Right cardiac atrium (tissue), 5 donors: ENCODE measurements around the gene IGF2R. TPM values are rescaled to one million over a fixed set of nuclear protein-coding genes. Genes with fewer than 3 reads are reported as not detected.

Source experiments
- ATAC-seq, 2 donors: fragments of 200-7000 bp; cut with Tn5 transposase; one replicate each; pipeline versions ENCODE4 v1.8.0 to v1.9.1; 2020; ENCODE audit warnings: moderate library complexity in 2 of 2, mild to moderate bottlenecking in 1 of 2
- DNase-seq, 3 donors: peaks; one replicate each; pipeline ENCODE4 v3.0.0-alpha.2; 2020
- H3K27ac ChIP-seq: one replicate; pipeline ENCODE4 v1.5.1; 2013; ENCODE audit warnings: mild to moderate bottlenecking, low read length, control low read depth, moderate library complexity
- H3K27me3 ChIP-seq: one replicate; pipeline ENCODE4 v1.6.1; 2013; ENCODE audit not compliant: control insufficient read depth, insufficient read depth
- H3K4me1 ChIP-seq: one replicate; pipeline ENCODE4 v1.6.1; 2013; ENCODE audit warnings: low read length; ENCODE audit not compliant: control insufficient read depth, insufficient read depth
- H3K4me3 ChIP-seq: one replicate; pipeline ENCODE4 v1.5.1; 2013; ENCODE audit warnings: low read length, control low read depth
- H3K9me3 ChIP-seq: one replicate; pipeline ENCODE4 v1.6.1; 2013; ENCODE audit warnings: low read length; ENCODE audit not compliant: control insufficient read depth
- WGBS: extraction: QIAGEN DNeasy Blood & Tissue Kit; methylation state at CpG from one replicate; pipeline ENCODE4 v1.1.7; 2013; 5-methylcytosine and 5-hydroxymethylcytosine counted together
- intact Hi-C, 4 donors: fragments of 100-400 bp; cut with DNase I; formaldehyde crosslinking; loops; one replicate each; pipeline versions ENCODE4 v1.11.0 to v1.14.0; 2022 to 2023
- polyA plus RNA-seq: library from polyadenylated mRNA; stranded (reverse); fragments of 200-250 nt; gene quantifications from one replicate; pipeline ENCODE4 v1.2.3, GENCODE V29; 2013
- total RNA-seq, 4 donors: library from RNA; stranded (reverse); fragmentation: NEBNext Ultra II Directional; extraction: Animal tissue kit (Norgen Biotek cat#: 25700); gene quantifications; one replicate each; pipeline ENCODE4 v1.2.1, GENCODE V29; 2021
- donor health status: healthy with polysubstance abuse.
- donor health status: DM: no; HTN: yes; CAD: no.
- donor health status: DM: no; HTN: no; CAD: no.
- donor health status: DM: no; HTN: yes; CAD: no; lungs with severe emphysema.
- donor health status: DM: yes; HTN: yes; CAD: no.

Gene IGF2R
- total and polyA plus RNA-seq, 5 donors = 19.6 to 48.9 (median 46.5) TPM

DNA sequence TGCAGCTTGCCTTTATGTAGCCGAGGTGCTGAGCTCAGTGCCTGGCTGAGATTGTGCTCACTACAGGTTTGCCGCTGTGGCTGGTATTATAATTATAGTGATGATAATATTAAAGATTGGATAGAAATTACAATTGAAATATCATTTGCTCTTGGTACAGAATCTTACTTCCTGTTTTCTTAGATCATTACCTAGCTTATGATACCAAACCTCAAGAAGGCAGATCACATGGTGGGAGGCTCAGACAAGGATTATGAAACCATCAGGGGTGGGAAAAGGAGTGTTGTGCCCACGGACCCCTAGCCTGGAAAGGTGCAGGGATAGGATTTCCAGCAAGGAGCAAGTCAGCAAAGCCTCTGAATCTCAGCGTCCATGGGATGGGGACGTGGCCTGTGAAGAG, 70.6 kb downstream of the IGF2R start:
- intact Hi-C loops = loop anchor here in 2 of 4 donors (10.0 kb wide), 2 partner anchors 65 to 75 kb away; partner anchors contain the start of gene IGF2R (in 1 of the 2)
- WGBS = 90% methylated on average over 5 of the region's 5 CpGs
- no peak overlapping the region for H3K4me3 ChIP-seq
- no peak overlapping the region for H3K27ac ChIP-seq
- H3K9me3 ChIP-seq = no peaks in the 10 kb centered on the region
- DNase-seq (no peak), ATAC-seq (no peak)
- peaks cover 8% of the 10 kb centered on the region for H3K4me1 ChIP-seq
- H3K27me3 ChIP-seq = no peaks in the 10 kb centered on the region

DNA sequence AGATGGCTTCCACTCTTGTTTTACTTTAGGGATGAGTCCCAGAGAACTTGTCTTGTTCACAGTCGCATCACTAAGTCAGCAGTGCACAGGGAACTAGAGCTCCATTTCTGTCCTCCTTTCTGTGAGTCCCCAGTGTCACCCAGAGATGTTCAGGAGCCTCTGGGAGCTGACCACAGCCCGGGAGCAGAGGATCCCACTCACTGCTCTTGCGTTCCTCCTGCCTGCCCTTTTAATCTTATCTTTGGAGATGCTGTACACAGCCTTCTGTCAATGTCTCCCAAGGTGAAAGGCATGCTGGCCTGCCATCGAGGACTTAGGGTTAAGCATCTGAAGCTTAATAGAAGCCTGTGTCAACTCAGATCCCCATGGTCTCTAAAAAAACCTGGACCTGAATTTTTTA, 71.2 kb downstream of the IGF2R start:
- H3K4me3 ChIP-seq = no peak overlapping the region
- no peak for ATAC-seq
- H3K9me3 ChIP-seq = no peaks in the 10 kb centered on the region
- no peak for DNase-seq
- no peak overlapping the region for H3K27ac ChIP-seq
- peaks cover 8% of the 10 kb centered on the region for H3K4me1 ChIP-seq
- intact Hi-C loops = loop anchor here in 2 of 4 donors (10.0 kb wide), 1 partner anchor 65 kb away; no protein-coding TSS in a partner anchor
- H3K27me3 ChIP-seq = no peaks in the 10 kb centered on the region
- WGBS = 77% methylated on average over 4 of the region's 4 CpGs

DNA sequence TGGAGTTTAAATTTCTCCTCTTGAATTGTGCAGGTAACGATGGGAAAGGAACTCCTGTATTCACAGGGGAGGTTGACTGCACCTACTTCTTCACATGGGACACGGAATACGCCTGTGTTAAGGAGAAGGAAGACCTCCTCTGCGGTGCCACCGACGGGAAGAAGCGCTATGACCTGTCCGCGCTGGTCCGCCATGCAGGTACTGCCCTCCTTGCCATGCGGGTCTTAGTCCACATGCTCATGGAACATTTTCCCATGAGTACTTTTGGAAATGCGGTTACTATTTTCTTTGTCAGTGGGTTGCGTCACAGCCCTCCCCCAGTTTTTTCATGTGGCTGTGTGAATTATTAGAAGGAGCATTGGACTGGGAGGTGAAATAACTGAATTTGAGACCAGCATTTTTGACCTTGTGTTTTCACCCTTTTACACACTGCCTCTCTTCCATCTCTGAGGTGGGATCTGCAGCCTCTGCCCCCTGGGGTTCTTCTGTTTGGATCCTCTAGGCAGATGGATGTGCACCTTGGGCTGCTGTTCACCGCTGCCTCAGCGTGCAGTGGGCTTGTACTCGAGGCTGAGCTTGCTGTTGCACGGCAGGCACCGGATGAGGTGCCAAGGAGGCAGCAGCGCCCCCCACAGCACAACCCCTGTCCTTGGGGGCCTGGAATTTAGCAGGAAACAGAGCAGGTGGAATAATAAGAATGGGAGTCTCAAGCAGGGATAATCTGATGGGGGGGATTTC, 71.8 kb downstream of the IGF2R start:
- WGBS = 95% methylated on average over 19 of the region's 19 CpGs
- peak in 1 of 3 donors; percentile 51 for DNase-seq
- H3K27me3 ChIP-seq = no peaks in the 10 kb centered on the region
- intact Hi-C loops = loop anchor here in 2 of 4 donors (10.0 kb wide), 1 partner anchor 66 kb away; no protein-coding TSS in a partner anchor
- no peak for ATAC-seq
- no peak overlapping the region for H3K27ac ChIP-seq
- peaks cover 8% of the 10 kb centered on the region for H3K4me1 ChIP-seq
- no peaks in the 10 kb centered on the region for H3K9me3 ChIP-seq
- H3K4me3 ChIP-seq = no peak overlapping the region

DNA sequence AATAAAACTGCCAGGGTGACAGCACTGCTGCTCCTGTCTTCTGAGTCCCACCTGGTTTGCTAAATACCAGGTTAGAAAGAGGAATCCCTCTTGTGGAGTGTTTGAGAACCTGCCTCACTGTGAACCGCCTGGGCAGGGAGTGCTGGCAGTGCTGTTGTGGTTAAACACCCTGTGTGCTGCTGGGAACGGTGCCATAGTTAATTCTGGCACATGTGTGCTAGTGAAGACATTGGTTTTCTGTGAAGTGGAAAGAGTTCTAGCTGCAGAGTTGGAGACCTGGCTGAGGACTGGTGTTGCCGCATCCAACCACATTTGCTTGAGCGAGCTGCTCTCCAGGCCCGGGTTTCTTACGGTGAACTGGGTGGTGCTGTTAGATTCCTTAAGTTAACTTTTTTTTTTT, 72.7 kb downstream of the IGF2R start:
- WGBS = 60% methylated on average over 6 of the region's 6 CpGs
- ATAC-seq (peak; percentile 80 to 86), DNase-seq (peak; percentile 69 to 83 (median 71))
- intact Hi-C loops = loop anchor here in 2 of 4 donors (10.0 kb wide), 1 partner anchor 67 kb away; no protein-coding TSS in a partner anchor
- H3K27ac ChIP-seq = no peak overlapping the region
- no peak overlapping the region for H3K4me3 ChIP-seq
- no peaks in the 10 kb centered on the region for H3K9me3 ChIP-seq
- no peaks in the 10 kb centered on the region for H3K27me3 ChIP-seq
- H3K4me1 ChIP-seq = peaks cover 5% of the 10 kb centered on the region

DNA sequence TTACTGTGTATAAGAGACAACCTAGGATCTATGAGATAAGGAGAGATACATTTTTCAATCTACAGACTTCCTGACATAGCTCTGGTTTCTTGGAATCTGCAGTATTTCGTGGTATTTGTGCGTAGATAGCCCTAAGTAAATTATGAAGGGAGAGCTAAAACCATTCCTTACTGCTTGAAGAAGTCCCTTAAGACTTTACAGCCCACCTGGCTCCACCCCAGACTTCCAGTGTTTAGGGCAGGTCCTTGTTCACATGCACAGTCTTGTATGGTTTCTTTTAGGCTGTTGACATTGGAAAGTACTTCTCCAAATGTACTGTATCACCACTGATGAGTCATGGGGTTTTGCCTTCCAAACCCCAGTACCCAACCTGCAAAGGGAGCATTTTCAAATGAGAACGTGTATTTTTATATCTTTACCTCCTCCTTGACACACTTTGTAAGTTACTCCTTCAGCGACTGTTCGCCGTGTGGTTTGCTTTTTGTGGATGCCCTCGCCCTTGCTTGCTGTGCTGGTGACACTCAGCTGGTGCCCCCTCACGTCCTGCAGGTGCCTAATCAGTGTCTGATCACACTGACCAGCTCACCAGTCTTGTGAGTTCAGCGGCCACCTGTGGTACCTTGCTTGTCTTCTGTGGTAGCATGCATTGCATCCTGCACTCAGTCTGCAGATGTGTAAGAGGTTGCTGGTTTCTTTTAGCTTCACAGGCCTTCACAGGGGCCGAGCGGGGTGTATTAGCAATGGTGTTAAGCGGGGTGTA, 73.3 kb downstream of the IGF2R start:
- ATAC-seq (peak; percentile 37 to 42), DNase-seq (peak in 2 of 3 donors; percentile 27 to 48)
- Histone ChIP-seq H3K27ac (no peak overlapping the region), H3K4me1 (peaks cover 5% of the 10 kb centered on the region), H3K9me3 (no peaks in the 10 kb centered on the region), H3K27me3 (no peaks in the 10 kb centered on the region), H3K4me3 (no peak overlapping the region)
- intact Hi-C loops = loop anchor here in 2 of 4 donors (10.0 kb wide), 1 partner anchor 67 kb away; no protein-coding TSS in a partner anchor
- 91% methylated on average over 12 of the region's 12 CpGs for WGBS

DNA sequence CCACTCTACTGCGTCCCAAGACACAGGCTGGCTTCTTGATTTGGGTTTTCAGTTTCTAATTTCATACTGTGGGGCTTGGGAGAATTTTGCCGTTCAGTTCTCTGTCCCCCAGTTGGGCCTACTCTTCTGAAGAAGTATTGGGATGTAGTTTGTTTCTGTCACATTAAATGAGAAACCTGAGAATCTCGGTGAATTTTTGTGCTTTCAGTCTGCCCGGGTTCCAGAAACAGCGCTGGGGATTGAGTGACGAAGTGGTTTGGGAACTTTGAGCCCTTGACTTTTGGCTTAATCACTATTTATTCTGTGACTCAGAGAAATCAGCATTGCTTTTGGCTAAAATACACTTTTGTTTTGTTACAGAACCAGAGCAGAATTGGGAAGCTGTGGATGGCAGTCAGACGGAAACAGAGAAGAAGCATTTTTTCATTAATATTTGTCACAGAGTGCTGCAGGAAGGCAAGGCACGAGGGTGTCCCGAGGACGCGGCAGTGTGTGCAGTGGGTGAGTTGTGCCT, 74.0 kb downstream of the IGF2R start:
- no peak for DNase-seq
- peak overlapping the region; percentile 36 for H3K27ac ChIP-seq
- H3K4me1 ChIP-seq = peaks cover 5% of the 10 kb centered on the region
- intact Hi-C loops = loop anchor here in 2 of 4 donors (10.0 kb wide), 1 partner anchor 68 kb away; no protein-coding TSS in a partner anchor
- no peak overlapping the region for H3K4me3 ChIP-seq
- ATAC-seq = peak; percentile 48 to 50
- no peaks in the 10 kb centered on the region for H3K27me3 ChIP-seq
- 69% methylated on average over 11 of the region's 11 CpGs for WGBS
- H3K9me3 ChIP-seq = no peaks in the 10 kb centered on the region

DNA sequence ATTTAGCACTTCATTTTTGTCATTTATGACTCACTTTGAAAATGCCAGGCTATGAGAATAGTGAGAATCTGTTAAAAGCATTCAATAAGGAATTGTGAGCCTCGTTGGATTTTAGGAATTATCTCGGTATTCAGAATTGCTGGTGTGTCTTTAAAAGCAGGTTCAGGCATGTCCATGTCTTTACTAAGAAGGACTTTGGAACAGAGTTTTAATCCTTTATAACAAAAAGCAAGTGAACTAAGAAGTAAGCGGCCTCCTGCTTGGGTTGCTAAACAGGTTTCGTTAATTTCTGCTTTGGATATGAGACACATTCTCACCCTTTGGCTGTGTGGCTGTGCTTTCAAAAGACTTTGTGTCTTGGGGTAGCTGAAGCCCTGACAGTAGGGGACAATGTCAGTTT, 74.9 kb downstream of the IGF2R start:
- Histone ChIP-seq H3K27me3 (no peaks in the 10 kb centered on the region), H3K9me3 (no peaks in the 10 kb centered on the region), H3K27ac (no peak overlapping the region), H3K4me3 (no peak overlapping the region), H3K4me1 (peaks cover 5% of the 10 kb centered on the region)
- no peak for ATAC-seq
- DNase-seq = no peak
- 93% methylated on average over 4 of the region's 4 CpGs for WGBS
- intact Hi-C loops = loop anchor here in 2 of 4 donors (10.0 kb wide), 1 partner anchor 69 kb away; no protein-coding TSS in a partner anchor

DNA sequence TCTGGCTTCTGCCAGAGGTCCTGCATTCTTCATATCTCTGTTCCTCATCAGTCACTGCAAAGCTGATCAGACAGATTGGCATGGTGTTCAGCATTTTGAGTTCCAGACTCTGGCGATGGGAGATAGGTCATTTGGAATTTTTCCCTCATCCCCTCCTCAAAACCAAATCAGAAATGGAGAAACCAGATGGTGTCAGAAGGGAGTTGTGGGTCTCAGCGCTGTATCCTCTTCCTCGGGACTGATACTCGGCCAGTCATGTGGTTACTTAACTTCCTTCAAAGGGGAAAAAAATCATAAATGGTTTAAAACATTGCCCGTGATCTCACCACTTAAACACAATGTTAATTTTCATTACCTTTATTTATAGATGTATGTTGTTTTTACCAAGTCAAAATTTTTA, 75.8 kb downstream of the IGF2R start:
- DNase-seq (no peak), ATAC-seq (no peak)
- H3K9me3 ChIP-seq = no peaks in the 10 kb centered on the region
- WGBS = 66% methylated on average over 5 of the region's 5 CpGs
- intact Hi-C loops = loop anchor here in 2 of 4 donors (10.0 kb wide), 1 partner anchor 70 kb away; no protein-coding TSS in a partner anchor
- H3K27me3 ChIP-seq = no peaks in the 10 kb centered on the region
- H3K4me3 ChIP-seq = no peak overlapping the region
- H3K27ac ChIP-seq = no peak overlapping the region
- H3K4me1 ChIP-seq = peaks cover 5% of the 10 kb centered on the region

DNA sequence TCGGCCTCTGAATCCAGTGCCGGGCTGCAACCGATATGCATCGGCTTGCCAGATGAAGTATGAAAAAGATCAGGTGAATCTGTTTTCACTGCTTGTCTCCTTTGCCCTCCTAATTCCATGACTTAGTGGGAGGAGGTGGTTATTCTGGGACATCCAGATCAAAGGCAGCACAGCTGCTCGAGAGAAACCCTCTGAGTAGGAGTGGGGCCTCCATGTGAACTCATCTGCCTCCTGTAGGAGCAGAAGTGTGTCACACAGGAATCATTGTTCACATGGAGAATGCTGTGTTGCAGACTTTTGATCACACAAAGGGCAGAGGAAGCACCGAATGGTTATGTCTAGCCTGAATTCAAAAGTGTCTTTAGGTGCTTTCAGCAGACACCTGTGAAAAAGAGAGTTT, 79.6 kb downstream of the IGF2R start:
- H3K4me1 ChIP-seq = no peaks in the 10 kb centered on the region
- H3K27me3 ChIP-seq = no peaks in the 10 kb centered on the region
- 86% methylated on average over 6 of the region's 6 CpGs for WGBS
- DNase-seq (no peak), ATAC-seq (no peak)
- H3K4me3 ChIP-seq = no peak overlapping the region
- intact Hi-C loops = loop anchor here in 2 of 4 donors (10.0 kb wide), 1 partner anchor 74 kb away; no protein-coding TSS in a partner anchor
- H3K9me3 ChIP-seq = no peaks in the 10 kb centered on the region
- no peak overlapping the region for H3K27ac ChIP-seq

DNA sequence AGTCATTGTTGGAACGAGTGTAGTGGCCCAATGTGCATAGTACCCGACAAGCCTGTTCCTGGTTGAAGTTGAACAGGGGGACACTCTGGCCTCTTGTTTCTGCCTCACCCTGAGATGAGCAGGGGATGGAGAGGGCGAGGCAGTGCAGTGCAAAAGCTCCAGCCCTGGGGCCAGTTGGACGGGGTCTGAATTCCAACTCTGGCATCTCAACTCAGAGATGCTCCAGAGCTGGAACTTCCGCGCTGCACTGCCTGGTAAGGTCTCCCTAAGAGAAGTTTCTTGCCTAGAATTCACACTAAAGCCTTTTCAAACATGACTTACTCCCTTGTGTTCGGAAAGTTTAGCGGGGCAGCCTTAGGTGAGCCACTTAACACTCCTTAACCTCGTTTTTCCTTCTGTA, 80.5 kb downstream of the IGF2R start:
- H3K27ac ChIP-seq = no peak overlapping the region
- intact Hi-C loops = loop anchor here in 2 of 4 donors (10.0 kb wide), 1 partner anchor 75 kb away; no protein-coding TSS in a partner anchor
- no peaks in the 10 kb centered on the region for H3K4me1 ChIP-seq
- H3K27me3 ChIP-seq = no peaks in the 10 kb centered on the region
- H3K9me3 ChIP-seq = no peaks in the 10 kb centered on the region
- no peak for ATAC-seq
- 94% methylated on average over 9 of the region's 9 CpGs for WGBS
- DNase-seq = peak in 1 of 3 donors; percentile 27
- no peak overlapping the region for H3K4me3 ChIP-seq
